MM.1S (cell line): Measurements from ENCODE around the gene DCST2.

Experiments used
- EZH2 ChIP-seq: fragments of 300-600 bp; sonication (generic); optimal IDR thresholded peaks from 2 replicates; pipeline ENCODE3; 2017; ENCODE audit warnings: low read depth, mild to moderate bottlenecking, antibody characterized with exemption, low read length, mixed read lengths
- EZH2phosphoT487 ChIP-seq: fragments of 300-600 bp; sonication (generic); IDR thresholded peaks from 2 replicates; pipeline ENCODE4 v1.6.1; 2018; ENCODE audit warnings: antibody characterized with exemption, low read length
- TF ChIP-seq, protein P1 (sequence below): fragments of 300-600 bp; sonication (generic); IDR thresholded peaks from 2 replicates; pipeline ENCODE4 v1.5.1; 2016; ENCODE audit warnings: antibody characterized with exemption, low read length, mixed read lengths

DNA sequence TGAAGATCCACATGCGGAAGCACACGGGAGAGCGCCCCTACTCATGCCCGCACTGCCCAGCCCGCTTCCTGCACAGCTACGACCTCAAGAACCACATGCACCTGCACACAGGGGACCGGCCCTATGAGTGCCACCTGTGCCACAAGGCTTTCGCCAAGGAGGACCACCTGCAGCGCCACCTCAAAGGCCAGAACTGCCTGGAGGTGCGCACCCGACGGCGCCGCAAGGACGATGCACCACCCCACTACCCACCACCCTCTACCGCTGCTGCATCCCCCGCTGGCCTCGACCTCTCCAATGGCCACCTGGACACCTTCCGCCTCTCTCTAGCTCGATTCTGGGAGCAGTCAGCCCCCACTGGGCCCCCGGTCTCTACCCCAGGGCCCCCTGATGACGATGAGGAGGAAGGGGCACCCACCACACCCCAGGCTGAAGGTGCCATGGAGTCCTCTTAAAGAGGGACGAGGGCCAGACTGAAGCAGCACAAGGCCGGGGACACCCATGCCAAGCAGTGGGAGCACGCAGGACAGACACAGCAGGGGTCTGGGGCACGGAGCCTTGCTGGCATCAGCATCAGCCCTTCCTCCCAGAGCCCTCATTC is 17.2 kb downstream of the DCST2 start:
- TF ChIP-seq, protein P1, sequence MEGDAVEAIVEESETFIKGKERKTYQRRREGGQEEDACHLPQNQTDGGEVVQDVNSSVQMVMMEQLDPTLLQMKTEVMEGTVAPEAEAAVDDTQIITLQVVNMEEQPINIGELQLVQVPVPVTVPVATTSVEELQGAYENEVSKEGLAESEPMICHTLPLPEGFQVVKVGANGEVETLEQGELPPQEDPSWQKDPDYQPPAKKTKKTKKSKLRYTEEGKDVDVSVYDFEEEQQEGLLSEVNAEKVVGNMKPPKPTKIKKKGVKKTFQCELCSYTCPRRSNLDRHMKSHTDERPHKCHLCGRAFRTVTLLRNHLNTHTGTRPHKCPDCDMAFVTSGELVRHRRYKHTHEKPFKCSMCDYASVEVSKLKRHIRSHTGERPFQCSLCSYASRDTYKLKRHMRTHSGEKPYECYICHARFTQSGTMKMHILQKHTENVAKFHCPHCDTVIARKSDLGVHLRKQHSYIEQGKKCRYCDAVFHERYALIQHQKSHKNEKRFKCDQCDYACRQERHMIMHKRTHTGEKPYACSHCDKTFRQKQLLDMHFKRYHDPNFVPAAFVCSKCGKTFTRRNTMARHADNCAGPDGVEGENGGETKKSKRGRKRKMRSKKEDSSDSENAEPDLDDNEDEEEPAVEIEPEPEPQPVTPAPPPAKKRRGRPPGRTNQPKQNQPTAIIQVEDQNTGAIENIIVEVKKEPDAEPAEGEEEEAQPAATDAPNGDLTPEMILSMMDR = peak; percentile 32
- no peak for TF ChIP-seq EZH2
- TF ChIP-seq EZH2phosphoT487 = no peak
